HG03521 (cell line): ENCODE results near the gene RASGEF1B.

Source experiments
- ATAC-seq: cut with Tn5 transposase; IDR thresholded peaks from one replicate; pipeline ENCODE4 v1.9.1; 2021; ENCODE audit warnings: mild to moderate bottlenecking, moderate library complexity; ENCODE audit not compliant: unreplicated experiment

RASGEF1B gene

GRCh38 chr4:81471588-81472280 is at the start of gene RASGEF1B:
TSS of gene RASGEF1B (minus strand) at chr4:81471907. CDS start at chr4:81459508, 12,399 bp downstream.
- peak; percentile 95 for ATAC-seq

- no peak for ATAC-seq
Measured at GRCh38 chr4:81519856-81520255, 48.1 kb upstream of the RASGEF1B start.

- ATAC-seq = no peak
Measured at GRCh38 chr4:81519427-81519773, 47.7 kb upstream of the RASGEF1B start.

GRCh38 chr4:81518762-81519426 is 47.2 kb upstream of the RASGEF1B start:
- no peak for ATAC-seq

GRCh38 chr4:81516241-81516640 is 44.5 kb upstream of the RASGEF1B start:
- no peak for ATAC-seq

- ATAC-seq = no peak
Measured at GRCh38 chr4:81512757-81513501, 41.2 kb upstream of the RASGEF1B start.

GRCh38 chr4:81512001-81512756 is 40.5 kb upstream of the RASGEF1B start:
- ATAC-seq = no peak

- ATAC-seq = no peak
Measured at GRCh38 chr4:81510643-81511178, 39.0 kb upstream of the RASGEF1B start.

- ATAC-seq = no peak
Measured at GRCh38 chr4:81509822-81510221, 38.1 kb upstream of the RASGEF1B start.

GRCh38 chr4:81509191-81509590 is 37.5 kb upstream of the RASGEF1B start:
- ATAC-seq = no peak

GRCh38 chr4:81508411-81509185 is 36.9 kb upstream of the RASGEF1B start:
- ATAC-seq = no peak

GRCh38 chr4:81507530-81507929 is 35.8 kb upstream of the RASGEF1B start:
- no peak for ATAC-seq

GRCh38 chr4:81506731-81507130 is 35.0 kb upstream of the RASGEF1B start:
- ATAC-seq = no peak

- no peak for ATAC-seq
Measured at GRCh38 chr4:81505726-81506125, 34.0 kb upstream of the RASGEF1B start.

- peak; percentile 49 for ATAC-seq
Measured at GRCh38 chr4:81505004-81505598, 33.4 kb upstream of the RASGEF1B start.

GRCh38 chr4:81504112-81505003 is 32.7 kb upstream of the RASGEF1B start:
- no peak for ATAC-seq

- no peak for ATAC-seq
Measured at GRCh38 chr4:81503586-81503985, 31.9 kb upstream of the RASGEF1B start.

- no peak for ATAC-seq
Measured at GRCh38 chr4:81502564-81502963, 30.9 kb upstream of the RASGEF1B start.

- no peak for ATAC-seq
Measured at GRCh38 chr4:81499840-81500239, 28.1 kb upstream of the RASGEF1B start.
